GM18519 (cell line): ENCODE data around the gene PRKD3.
"Not testable (repeated sequence)": the region's sequence is repeated elsewhere in the genome, so short reads cannot be mapped to it uniquely, and the experiment has no call there.

ENCODE experiments used
- ATAC-seq: cut with Tn5 transposase; IDR thresholded peaks from one replicate; pipeline ENCODE4 v1.9.1; 2021; ENCODE audit warnings: mild to moderate bottlenecking, moderate library complexity; ENCODE audit not compliant: unreplicated experiment, low FRiP score

Gene PRKD3

DNA sequence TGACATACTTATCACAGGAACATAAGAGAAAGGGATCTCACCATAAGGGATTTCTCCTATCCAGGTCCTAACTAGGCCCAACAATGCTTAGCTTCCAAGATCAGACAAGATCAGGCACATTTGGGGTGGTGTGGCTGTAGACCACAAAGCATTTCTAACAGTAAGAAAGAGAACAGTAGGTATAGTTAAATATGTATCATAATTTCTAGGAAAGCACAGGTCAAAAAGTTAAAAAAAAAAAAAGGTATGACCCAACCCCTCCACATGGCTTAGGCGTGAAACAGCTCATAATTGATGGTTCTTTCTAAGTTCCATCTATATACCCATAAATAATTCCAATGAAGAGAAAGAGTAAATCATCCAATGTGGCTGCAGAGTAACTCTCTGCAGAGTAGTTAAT is 6.9 kb downstream of the PRKD3 start:
- ATAC-seq: no peak

DNA sequence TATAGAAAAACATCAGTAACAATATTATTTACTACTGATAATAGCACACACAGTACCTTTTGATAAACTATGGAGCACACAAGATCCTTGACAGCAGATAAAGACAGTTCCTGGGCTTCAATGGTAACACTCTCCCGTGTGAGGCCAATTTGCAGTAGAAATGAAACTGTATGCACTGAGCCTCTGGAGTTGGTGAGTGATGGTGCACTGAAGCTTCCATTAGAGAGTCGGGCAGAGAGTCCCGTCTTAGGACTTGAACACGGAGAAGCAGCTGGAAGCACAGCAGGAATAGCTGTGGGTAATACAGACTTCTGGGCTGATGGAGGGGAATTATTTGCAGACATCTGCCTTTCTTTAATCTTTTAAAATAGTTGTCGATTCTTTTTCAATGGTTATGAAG is 8.5 kb downstream of the PRKD3 start:
- ATAC-seq: no peak

DNA sequence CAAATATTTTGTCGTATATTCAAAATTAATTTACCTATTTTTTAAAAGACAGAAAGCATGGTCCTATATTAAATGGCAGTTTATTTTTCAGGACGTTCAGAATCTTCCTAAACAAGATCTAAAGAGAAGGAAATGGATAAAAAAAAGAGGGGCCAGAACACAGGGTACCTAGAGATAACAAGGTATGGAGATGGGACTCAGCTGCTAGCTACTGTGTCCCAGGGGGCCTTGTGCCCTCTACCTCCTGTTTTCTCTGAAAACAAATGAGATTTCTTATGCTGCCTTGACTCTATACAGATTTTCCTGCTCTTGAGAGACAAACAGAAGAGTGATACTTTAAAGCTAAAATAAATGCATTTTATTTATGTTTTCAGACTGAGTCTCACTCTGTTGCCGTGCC is 9.3 kb downstream of the PRKD3 start:
- no peak for ATAC-seq

DNA sequence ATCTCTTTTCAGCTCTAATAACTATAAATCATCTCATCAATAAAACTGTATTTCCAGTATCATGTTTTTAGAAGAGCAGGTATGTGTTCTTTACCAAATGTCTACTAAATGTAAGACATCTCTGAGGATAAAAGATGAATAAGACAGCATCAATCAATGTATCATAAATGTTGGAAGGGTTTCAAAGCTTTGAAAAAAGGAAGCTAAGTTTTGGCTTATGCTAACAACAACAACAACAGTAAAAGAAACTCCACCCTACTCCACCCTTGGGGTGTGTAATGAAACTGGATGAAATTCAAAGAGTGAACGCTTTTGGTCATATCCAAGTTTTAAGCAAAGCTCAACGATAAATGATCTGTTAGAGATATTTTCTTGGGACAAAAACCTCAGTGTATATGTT is 17.1 kb downstream of the PRKD3 start:
- ATAC-seq: no peak

DNA sequence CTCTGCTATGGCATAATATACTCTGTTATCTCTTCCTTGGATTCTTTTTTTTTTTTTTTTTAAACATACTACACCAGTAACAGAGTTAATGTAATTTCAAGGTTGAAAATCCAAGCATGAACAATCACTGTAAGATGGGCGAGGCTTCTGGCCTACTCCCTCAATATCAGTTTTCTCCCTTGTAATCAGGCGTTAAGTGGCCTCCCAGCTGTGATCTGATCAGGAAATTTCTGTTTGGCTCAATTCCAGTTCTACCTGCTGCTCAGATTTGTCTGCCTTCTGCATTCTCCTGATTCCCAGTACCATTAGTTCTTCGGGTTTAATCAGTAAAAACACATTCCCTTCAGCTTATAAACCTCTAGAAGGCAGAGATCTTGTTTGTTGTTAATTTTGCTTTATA is 18.6 kb downstream of the PRKD3 start:
- ATAC-seq: no peak

DNA sequence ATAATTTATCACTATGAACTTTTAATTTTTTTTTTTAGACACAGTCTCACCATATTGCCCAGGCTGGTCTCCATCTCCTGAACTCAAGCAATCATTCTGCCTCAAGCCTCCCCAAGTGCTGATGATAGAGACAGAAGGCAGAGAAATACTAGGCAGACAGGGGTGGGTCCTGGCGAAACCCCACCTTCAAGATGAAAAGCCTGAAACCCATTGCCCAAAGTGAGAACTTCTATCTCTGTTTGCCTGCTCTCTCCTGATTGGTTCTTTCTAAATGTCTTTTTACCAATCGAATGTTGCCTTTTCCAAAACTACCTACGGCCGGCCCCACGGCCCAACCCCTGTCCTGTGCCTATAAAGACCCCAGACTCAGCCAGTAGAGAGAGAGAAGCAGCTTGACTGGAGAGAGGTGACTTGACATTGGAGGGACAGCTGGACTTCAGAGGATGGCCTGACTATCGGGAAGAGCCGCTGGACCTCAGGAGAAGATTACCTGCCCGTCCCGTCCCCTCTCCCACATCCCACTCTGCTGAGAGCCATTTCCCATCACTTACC is 21.9 kb downstream of the PRKD3 start:
- no peak for ATAC-seq

DNA sequence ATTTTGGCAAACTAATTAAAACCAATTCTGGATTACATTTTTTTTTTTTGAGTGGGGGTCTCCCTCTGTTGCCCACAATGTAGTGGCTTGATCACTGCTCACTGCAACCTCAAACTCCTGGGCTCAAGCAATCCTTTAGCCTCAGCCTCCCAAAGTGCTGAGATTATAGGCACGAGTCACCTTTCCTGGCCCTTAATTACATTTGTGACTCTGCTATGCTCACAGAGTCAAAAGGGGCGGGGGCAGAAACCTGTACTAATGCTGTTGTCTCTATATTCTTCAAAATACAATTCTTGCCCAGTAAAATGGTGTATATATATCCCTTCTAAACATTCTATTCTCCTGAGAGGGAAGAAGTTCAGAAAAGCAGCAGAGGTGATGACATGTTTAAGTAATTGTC is 23.2 kb downstream of the PRKD3 start:
- ATAC-seq: no peak

DNA sequence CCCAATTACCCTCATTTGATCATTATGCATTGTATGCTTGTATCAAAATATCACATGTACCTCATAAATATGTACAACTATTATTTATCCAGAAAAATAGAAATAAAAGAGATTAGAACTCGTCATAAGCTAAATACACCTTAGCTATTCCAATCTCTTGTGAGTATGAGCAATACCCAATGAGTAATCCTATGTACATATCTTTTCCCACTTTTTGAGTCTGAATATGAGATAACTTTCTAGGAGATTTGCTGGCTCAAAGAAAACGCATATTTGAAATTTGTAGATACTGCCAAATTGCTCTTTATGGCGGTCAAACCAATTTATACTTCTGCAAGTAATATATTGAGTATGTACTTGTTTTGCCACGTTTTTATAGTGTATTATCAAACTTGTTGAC is 24.1 kb downstream of the PRKD3 start:
- no peak for ATAC-seq

DNA sequence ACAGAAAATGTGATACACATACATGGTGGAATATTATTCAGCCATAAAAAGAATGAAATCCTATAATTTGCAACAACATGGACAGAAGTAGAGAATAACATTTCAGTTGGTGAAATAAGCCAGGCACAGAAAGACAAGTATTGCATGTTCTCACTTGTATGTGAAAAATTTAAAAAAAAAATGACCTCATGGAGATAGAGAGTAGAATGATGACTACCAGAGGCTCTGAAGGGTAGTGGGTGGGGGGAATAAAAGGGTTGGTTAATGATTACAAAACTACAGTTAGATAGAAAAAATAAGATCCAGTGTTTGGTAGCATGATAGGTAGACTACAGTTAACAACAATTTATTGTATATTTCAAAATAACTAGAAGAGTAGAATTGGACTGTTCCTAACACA is 24.5 kb downstream of the PRKD3 start:
- no peak for ATAC-seq

DNA sequence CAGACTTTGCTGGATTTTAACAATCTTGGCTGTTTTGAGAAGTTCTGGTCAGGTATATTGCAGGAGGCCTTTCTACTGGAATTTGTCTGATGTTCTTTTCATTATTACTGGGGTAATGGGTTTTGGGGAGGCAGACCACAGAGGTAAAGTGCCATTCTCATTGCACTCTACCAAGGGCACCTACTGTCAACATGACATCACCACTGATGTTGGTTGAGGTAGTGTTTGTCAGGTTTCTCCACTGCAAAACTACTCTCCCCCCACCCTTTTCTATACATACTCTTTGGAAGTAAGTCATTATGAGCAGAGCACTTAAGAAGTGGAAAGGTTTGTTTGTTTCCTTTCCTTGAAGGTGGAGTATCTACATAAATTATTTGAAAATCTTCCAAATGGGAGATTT is 27.0 kb downstream of the PRKD3 start:
- no peak for ATAC-seq

DNA sequence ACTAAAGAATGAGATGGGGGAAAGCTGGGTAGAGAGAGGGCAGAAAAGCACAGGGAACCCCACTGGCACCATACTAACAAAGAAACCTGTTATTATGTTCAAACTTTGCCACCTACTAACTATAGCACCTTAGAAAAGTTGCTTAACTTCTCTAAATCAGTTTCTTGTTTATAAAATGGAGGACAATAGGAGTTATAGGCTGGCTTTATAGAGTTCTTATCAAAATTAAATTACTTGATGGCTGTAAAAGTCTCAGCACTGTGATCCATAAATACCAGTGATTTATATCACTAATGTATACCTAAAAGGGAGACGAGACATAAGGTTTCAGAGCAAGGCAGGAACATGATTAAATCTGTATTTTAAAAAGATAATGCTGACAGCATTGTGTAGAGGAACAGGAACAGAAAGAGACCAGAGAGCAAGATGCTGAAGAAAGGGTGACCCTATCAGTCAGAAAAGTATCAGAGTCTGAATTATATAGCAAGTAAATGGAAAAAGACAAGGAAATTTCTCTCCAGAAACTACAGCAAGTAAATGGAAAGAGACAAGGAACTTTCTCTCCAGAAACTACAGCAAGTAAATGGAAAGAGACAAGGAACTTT is 29.1 kb downstream of the PRKD3 start:
- no peak for ATAC-seq

DNA sequence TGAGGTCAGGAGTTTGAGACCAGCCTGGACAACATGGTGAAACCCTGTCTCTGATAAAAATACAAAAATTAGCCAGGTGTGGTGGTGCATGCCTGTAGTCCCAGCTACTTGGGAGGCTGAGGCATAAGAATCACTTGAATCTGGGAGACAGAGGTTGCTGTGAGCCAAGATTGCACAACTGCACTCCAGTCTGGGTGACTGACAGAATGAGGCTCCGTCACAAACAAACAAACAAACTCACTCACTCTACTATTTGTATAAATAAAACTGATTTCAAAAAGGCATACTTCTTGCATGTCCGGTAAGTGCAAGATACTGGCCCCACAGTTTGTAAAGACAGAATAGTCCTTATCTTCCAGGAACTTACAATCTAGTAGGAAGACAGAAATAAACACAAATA is 29.8 kb downstream of the PRKD3 start:
- ATAC-seq: not testable (repeated sequence)

DNA sequence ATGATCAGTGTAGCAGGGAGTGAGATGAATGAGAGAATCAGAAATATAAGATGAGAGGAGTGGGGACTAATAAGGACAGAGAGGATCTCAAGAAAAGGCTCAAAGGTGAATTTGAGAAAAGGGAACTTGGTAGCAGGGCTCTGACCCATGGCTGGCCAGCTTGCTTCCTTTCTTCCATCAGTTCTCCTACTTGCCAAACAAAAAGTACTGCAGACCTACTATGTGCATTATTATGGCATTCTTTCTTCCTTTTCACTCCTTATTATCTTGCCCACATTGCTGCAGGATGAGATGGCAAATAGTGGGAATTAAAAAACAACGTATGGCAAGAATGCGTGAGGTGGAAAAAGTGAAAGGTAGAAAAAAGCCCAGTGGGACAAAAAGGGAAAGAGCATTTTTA is 33.0 kb downstream of the PRKD3 start:
- ATAC-seq: no peak

DNA sequence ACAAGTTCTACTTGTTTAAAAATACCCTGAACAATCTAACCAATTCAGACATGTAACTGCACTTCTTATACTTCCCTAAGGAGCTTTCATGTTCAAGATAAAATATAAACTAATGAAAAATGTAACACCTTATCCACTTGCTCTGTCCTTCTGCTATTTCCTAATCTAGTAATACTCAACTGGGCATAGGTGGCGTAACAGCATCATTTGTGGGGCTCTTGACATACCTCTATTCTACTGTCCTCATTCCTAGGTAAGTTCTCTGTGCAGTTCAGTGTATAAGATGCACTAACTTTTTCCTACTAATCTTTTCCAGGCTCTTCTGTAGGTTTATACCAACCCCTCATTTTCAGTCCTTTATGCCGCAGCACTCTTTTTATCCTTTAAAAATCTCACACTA is 36.7 kb downstream of the PRKD3 start:
- ATAC-seq: no peak

DNA sequence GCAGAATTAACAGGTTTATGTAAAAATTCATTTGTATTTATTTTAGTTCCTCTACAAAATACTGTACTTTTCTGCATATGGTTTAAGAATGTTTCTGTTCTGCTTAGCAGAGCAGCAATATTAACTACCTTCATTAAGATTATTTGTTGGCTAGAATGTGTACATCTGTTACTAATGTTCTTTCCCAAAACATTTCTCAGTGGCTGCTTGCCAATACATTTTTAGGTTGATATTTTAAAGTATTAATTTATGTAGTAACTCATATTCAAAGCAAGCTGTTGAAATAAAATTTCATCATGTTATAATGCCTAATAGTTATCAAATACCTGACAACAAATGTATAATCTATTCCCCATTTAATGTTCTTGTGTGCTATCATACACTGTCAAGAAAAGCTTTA is 40.3 kb downstream of the PRKD3 start:
- ATAC-seq: no peak

DNA sequence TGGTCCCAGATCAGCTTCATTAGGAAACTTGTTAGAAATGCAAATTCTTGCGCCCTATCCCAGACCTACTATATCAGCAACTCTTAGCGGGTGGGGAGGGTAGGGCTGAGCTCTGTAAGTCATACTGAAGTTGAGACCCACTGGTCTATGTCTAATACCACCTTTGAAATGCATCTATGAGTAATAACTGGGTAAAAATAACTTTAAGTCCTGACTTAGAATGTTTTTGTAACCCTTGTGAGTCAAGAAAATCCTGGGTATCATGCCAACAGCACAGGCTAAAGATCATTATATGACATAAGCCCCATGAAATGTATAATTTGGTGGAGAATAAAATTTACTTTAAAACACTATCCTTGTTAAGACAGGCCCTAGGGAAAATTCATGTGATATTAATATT is 41.4 kb downstream of the PRKD3 start:
- no peak for ATAC-seq

DNA sequence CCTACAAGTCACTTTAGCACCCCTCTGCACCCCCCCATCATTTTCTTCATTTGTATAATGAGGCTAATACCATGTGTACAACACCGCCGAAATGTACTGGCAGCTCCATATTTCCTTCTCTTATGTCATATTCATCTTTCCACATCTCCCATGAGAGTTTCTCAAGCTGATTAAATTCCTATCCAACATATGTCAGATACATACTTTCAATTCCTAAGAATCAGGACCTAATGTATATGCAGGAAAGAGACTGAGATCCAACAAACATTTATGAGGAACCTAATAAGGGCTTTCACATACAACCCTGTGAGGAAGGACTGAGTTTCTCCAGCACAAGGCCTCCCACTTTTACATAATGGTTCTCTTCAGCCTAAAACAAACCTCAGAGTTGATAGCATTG is 41.9 kb downstream of the PRKD3 start:
- ATAC-seq: no peak

DNA sequence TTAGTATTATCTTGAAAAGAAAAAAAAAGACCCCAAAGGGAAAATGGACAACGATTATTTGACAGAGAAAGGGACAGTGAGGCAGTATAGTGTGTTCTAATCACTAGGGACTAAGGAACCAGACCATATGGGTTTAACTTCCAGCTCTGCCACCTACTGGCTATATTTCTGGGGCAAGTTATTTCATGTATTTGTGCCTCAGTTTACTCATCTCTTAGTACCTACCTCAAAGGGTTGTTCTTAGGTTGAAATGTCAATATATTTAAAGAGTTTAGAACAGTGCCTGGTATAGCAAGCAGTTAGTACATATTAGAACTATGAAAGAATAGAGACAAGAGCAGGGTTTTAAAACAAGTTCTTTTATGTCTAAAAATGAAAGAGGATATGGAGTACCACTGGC is 42.7 kb downstream of the PRKD3 start:
- no peak for ATAC-seq

DNA sequence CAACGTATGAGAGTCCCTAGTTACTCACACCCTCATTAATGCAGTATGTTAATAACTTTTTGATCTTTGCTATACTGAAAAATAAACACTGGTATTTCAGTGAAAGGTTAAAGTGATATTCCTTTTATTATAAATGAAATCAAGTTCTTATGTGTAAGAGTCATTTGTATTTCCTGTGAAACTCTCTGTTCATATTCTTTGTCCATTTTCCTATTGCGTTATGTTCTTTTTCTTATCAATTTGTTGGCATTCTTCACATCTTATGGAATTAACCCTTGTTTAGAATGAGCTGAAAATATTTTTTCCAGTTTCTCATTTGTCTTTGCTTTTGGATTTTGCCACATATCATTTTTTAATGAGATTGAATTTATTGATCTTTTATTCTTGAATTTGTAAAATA is 48.3 kb downstream of the PRKD3 start:
- no peak for ATAC-seq
